H54 (cell line): ENCODE measurements around the gene KCNAB2.
"Not testable (repeated sequence)": the region's sequence is repeated elsewhere in the genome, so short reads cannot be mapped to it uniquely, and the experiment has no call there.

Experiments
- DNase-seq: peaks from one replicate; pipeline ENCODE4 v3.0.0; 2011; ENCODE audit warnings: low spot score, mixed read lengths; ENCODE audit not compliant: insufficient read length
- FAIRE-seq: peaks from 3 replicates; lab custom pipeline; 2011; peaks lifted over from hg19 to GRCh38; lab: Jason Lieb, UNC
- POLR2A ChIP-seq: IDR thresholded peaks from 2 replicates; pipeline ENCODE4 v1.6.1; 2011; ENCODE audit warnings: low read depth, mild to moderate bottlenecking, low read length

KCNAB2 gene

DNA sequence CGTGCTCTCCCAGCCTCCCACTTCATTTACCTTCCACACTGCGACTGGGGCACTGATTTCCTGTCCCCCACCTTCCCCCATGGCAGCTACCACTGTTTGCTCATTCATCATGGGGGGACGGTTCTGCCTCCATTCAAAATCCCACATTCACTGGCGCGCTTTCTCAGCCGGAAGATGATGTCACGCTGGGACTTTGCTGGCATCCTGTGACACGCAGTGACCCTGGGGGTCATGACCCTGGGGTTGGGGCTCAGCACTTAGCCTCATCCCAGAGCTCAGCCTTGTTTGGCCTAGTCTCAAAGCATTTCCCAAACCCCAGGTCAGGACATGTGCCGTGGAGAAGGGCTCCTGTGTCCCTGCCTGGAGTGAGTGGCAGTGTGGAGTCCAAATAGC is 582 bp upstream of the KCNAB2 start:
- FAIRE-seq, result no peak

GRCh38 chr1:6046279-6046678 is 591 bp downstream of the KCNAB2 start:
- DNase-seq (no peak), FAIRE-seq (no peak)
- TF ChIP-seq POLR2A, result no peak

More for the DNA sequence above, 582 bp upstream of the KCNAB2 start:
- DNase-seq, result no peak
- no peak for TF ChIP-seq POLR2A

DNA sequence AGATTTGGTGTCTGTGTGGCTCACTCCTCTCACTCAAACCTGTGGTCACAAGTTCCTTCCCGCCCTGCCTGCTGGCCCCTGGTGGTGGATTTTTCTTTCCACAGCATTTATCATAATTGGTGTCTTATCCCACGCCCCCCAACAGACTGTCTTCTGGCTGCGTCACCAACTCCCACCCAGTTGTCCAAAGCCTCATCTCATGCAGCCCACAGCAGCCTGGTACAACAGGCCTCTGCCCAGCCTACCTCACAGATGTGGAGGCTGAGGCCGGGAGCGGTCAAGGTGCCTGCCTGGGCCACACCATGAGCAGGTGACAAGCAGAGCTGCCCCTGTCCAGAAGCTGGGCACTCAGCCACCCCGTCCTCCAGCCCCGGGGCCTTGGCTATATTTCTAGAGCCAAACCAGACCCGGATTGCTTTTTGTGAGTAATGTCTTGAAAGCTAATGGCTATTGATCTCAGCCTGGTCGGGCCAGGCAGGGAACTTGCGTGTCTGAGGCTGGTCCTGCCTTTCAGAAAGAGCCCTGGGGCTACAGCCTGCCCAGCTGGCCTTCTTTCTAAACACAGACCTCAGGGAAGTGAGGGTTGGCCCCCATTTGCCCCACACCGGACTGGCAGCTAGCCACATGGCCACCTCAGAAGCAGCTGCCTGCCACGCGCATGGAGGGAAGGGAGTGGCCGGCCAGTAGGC is 2.6 kb downstream of the KCNAB2 start:
- no peak for DNase-seq
- no peak for FAIRE-seq
- no peak for TF ChIP-seq POLR2A

- FAIRE-seq (no peak), DNase-seq (no peak)
- no peak for TF ChIP-seq POLR2A
Observed at GRCh38 chr1:6049419-6049818, 3.7 kb downstream of the KCNAB2 start.

- no peak for DNase-seq
- FAIRE-seq, result no peak
- no peak for TF ChIP-seq POLR2A
Observed at GRCh38 chr1:6051423-6051822, 5.7 kb downstream of the KCNAB2 start.

DNA sequence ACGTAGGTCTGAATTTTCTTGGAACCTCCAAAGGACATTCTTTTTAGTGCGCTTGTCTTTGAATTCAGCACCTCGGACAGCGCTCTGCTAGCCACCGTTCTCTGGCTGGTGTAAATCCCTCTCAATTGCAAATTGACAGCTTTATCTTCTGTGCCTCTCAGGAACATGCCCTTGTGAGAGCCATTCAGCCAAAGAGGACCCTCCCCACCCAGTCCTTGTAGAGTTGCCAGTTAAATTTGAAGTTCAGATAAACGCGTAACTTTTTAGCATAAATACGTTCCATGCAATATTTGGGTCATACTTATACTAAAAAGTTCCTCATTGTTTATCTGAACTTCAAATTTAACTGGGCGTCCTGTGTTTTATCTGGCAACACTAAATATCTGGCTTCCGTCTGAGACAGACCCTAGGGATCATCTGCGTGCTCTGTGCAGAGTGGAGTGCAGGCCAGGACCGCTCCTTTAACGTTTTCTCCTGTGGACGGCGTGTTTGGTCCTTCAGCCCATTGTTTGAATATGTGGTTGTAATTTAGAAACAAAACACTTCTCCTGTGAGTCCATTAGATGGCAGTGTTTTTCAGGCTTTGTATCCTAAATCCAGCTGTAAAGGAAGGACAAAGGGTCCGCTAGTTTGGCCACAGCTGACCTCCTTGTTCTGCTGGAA is 7.0 kb downstream of the KCNAB2 start:
- DNase-seq (peak; percentile 63), FAIRE-seq (no peak)
- TF ChIP-seq POLR2A, result no peak

GRCh38 chr1:6053206-6053546 is 7.5 kb downstream of the KCNAB2 start:
- no peak for TF ChIP-seq POLR2A
- FAIRE-seq (no peak), DNase-seq (no peak)

- TF ChIP-seq POLR2A, result no peak
- no peak for FAIRE-seq
- no peak for DNase-seq
Observed at GRCh38 chr1:6054596-6054995, 8.9 kb downstream of the KCNAB2 start.

DNA sequence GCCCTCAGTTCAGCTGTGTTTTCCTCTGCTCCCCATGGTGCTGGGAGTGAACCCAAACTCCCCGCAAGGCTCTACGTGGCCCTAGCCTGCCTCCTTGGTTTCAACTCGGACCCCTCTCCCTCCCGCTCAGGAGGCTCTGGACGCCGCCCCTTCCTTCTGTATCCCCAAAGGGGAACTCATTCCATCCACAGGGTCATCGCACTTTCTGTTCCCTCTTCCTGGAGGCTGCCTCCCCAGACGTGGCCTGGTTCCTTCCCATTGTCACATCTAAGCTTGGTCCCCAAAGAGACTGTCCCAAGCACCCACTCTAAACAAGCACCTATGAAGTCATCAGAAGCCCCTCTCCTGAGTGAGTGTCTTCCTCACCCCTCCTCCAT is 10.9 kb downstream of the KCNAB2 start:
- no peak for TF ChIP-seq POLR2A
- no peak for DNase-seq
- FAIRE-seq, result no peak

DNA sequence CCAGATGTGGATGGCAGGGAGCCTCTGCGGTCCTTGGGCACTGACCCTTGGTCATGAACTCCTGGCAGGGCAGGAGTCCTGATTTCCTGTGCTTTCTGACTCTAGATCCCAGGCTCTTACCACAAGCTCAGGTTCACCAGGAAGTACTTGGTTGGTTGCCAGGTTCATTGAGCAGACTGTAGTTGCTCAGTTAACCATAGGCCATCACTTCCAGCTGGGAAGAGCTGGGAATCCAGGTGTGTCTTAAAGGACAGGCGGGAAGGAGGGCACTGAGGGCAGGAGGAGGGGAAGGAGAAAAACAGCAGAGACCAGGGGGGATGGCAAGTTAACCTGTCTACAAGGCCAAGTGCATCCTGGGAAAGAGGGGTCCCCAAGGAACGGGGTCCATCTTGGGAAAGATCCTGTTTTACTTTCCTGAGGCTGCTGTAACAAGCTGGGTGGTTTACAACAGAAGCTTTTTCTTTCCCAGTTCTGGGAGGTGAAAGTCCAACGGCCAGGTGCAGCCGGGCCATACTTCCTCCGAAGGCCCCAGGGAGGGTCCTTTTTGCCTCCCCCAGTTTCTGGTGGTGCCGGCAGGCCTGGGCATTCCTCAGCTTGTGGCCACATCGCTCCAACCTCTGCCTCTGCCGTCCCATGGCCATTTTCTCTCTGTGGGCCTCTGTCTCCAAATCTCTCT is 11.6 kb downstream of the KCNAB2 start:
- DNase-seq (no peak), FAIRE-seq (no peak)
- no peak for TF ChIP-seq POLR2A

DNA sequence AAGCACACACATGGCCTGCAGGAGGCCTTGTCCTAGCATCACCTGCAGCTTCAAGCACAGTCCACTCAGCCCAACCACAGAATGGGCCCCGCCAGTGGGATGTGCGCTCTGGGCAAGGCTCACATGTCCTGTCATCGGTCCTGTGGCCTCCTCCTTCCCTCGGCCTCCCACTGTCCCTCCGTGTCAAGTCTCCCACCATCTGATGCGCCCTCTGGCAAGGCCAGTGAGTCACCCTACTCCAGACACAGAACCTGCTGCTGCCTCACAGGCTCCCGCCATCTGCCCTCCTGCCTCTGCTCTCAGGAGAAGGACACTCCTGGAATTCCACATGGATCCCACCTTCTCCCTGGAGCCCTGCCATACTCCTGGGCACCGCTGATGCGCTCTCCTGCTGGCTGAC is 14.2 kb downstream of the KCNAB2 start:
- DNase-seq, result peak; percentile 20
- no peak for TF ChIP-seq POLR2A
- no peak for FAIRE-seq

DNA sequence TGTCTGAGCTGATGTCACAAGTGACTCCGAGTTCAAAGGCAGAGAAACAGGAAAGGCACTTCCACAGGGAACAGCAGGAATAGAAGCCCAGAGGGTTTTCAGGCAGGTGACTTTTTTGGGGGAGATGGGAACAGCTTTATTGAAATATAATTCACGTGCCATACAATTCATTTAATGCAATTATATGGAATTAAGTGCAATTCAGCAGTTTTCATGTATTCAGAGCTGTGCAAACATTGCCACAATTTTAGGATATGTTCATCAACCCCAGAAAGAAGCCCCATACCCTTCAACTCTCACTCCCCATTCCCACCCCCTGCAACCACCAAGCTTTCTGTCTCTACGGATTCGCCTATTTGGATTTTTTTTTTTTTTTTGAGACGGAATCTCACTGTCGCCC is 17.0 kb downstream of the KCNAB2 start:
- DNase-seq (no peak), FAIRE-seq (no peak)
- TF ChIP-seq POLR2A, result no peak

DNA sequence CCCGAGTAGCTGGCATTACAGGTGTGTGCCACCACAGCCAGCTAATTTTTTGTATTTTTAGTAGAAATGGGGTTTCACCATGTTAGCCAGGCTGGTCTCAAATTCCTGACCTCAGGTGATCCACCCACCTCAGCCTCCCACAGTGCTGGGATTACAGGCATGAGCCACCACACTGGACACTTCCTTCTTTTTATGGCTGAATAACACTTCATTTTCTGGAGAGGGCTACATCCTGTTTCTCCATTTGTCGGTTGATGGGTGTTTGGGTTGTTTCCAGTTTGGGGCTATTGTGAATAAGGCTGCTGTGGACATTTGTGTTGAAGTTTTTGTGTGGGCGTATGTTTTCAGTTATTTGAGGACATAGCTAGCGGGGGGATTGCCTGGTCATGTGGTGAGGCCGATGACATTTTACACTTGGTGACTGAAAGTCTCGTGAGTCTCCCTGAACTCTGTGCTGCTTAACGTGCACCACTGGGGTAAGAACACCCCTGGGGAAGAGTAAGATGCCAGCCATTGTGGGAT is 17.9 kb downstream of the KCNAB2 start:
- not testable (repeated sequence) for DNase-seq

GRCh38 chr1:6065093-6065858 is 19.6 kb downstream of the KCNAB2 start:
- FAIRE-seq (no peak), DNase-seq (no peak)
- no peak for TF ChIP-seq POLR2A

More for the DNA sequence above, 17.9 kb downstream of the KCNAB2 start:
- FAIRE-seq, result not testable (repeated sequence)

DNA sequence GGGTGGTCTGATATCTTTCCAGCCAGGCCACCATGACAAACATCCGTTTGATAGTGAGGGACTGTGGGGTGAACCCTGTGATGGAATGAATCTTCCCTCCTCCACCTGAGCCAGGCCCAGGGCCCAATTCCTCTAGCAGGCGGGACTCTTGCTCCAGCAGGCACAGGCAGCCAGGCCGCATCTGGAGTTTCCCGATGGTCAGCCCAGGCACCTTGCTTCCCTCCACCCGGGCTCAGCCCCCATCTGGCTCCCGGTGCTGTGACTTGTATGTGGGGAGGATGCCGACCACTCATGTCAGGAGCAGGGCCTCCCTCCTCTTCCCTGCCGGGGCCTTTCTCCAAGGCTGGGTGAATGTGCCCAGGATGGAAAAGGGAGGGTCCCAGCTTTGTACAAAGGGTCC is 21.0 kb downstream of the KCNAB2 start:
- FAIRE-seq, result no peak
- no peak for DNase-seq
- no peak for TF ChIP-seq POLR2A
